ENCODE results near the gene NR1I3.

DNA sequence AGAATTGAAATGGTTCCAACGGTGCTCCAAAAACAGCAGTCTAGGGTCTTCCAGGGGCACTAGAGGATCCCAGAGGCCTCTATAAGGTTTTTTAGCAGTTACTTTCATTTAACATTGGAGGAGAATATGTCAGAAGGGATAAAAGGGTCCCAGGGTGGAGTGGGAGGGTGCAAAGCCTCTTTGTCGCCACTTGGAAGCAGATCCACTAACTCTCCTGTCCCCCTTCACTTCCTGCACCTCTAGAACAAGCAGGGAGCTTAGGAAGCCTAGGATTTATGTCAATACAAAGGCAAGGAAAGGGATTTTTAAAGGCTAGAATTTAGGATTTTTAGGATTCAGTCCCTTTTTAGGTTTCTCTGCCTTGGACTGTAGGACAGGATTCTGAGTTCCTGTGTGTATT lies 28.8 kb upstream of the NR1I3 start:
- no peak for TF ChIP-seq CTCF (IDR thresholded peaks at IDR 0.05; ENCODE audit: poor library complexity)
- no peak for TF ChIP-seq EZH2 (IDR thresholded peaks at IDR 0.05; ENCODE audit: borderline replicate concordance)
